Subcutaneous adipose tissue (tissue), 4 donors: Measurements from ENCODE around the gene PRAC2. TPM values are rescaled to one million over a fixed set of nuclear protein-coding genes. Genes with fewer than 3 reads are reported as not detected.

ENCODE experiments used
- CTCF ChIP-seq: fragments of 450-650 bp; IDR thresholded peaks from one replicate; pipeline ENCODE4 v1.5.1; 2016; ENCODE audit warnings: low read depth, mild to moderate bottlenecking, control low read depth, antibody characterized with exemption, moderate library complexity
- total RNA-seq, 4 donors: library from RNA; depleted of rRNA; stranded (reverse); fragments of >200 nt; gene quantifications; one replicate each; pipeline ENCODE4 v1.1.0, GENCODE V29; 2016

The PRAC2 gene
- total RNA-seq, 4 donors from 2014 or later = 2.9 to 7.9 TPM; not detected in 2

- TF ChIP-seq CTCF = no peak
These were observed 652 bp downstream of the PRAC2 start for GRCh38 chr17:48723423-48724250.

GRCh38 chr17:48724251-48725003 is 1.4 kb downstream of the PRAC2 start:
- no peak for TF ChIP-seq CTCF

- TF ChIP-seq CTCF = no peak
These were observed 2.0 kb downstream of the PRAC2 start for GRCh38 chr17:48725004-48725287.

GRCh38 chr17:48725288-48726064 is 2.5 kb downstream of the PRAC2 start:
- no peak for TF ChIP-seq CTCF

DNA sequence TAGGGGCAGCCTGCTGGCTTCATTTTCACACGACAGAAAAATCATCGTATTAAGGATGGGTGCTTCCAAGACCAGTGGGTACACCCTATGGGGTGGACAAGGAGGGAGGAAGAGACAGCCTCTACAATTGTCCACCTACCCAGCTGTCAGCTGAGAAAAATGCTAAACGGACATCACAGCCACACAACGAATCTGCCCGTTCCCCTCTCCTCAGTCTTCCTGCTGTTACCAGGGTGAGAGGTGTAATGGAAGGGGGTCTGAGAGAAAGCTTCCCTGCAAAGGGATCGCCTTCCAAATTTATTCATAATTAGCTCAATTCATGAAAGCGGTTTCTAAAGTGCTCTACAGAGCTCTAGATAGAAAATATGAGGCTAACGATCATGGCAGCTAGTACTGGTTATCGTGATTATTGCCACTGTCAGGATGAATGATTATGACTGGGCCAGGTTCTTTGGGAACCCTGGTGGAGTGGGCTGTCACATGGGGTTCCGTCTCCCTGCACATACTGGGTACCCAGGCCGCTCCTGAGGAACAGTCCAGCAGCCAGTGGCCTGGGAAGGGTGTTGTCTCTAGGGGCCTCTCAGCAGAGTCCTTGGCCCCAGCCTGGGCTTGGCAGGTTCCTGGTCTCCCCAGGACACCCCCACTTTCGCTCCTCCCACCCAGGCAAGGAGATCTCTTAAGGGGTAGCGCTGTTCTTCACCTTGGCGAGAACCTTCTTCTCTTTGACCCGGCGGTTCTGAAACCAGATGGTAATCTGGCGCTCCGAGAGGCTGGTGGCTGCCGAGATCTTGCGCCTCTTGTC is 3.3 kb downstream of the PRAC2 start:
- TF ChIP-seq CTCF = no peak

DNA sequence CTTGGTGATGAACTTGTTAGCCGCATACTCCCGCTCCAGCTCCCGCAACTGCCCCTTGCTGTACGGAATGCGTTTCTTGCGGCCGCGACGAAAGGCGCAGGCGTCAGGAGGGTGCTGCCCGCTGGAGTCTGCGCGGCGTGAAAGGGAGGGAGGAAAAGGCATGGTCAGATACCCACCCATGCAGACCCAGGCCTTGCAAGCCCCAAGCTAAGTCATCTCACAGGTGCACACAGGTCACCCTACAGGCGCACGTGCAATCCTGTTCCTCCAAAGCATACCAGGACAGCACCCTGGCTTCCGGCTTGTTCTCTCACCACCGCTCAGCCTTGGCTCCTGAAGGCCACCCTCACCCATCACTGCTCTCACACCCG is 3.9 kb downstream of the PRAC2 start:
- no peak for TF ChIP-seq CTCF
